Endothelial cell of umbilical vein (primary cell): ENCODE results near the gene SLC26A2. TPM values are rescaled to one million over a fixed set of nuclear protein-coding genes. Genes with fewer than 3 reads are reported as not detected.
A peak's percentile ranks its signal among the peaks of the same experiment; 100 is the strongest.

ENCODE experiments used
- BruUV-seq: library from RNA; stranded (reverse); fragments of 400-500 nt; replicated peaks from 2 replicates; lab custom pipeline; 2021; lab: Mats Ljungman, UMichigan
- CTCF ChIA-PET: fragments of 300-600, 350-600 bp; sonication (Branson Sonifier 250); formaldehyde crosslinking; loops from one replicate; lab custom pipeline; 2021; ENCODE audit warnings: antibody characterized with exemption, inconsistent platforms; lab: Charles Lee
- POLR2A ChIA-PET: fragments of 300-600, 350-600 bp; sonication (Branson Sonifier 250); formaldehyde crosslinking; loops from one replicate; lab custom pipeline; 2021; ENCODE audit warnings: antibody characterized with exemption, inconsistent platforms; lab: Charles Lee
- DNase-seq: peaks from one replicate; pipeline ENCODE4 v3.0.0-alpha.2; 2011; ENCODE audit warnings: low read depth, low spot score
- FAIRE-seq: peaks from 2 replicates; lab custom pipeline; 2011; peaks lifted over from hg19 to GRCh38; lab: Jason Lieb, UNC
- H2AFZ ChIP-seq: 2 replicates; pipeline ENCODE4 v1.6.0; 2012; ENCODE audit warnings: low read depth, low read length, control low read depth, inconsistent platforms
- H3K27ac ChIP-seq: 2 replicates; pipeline ENCODE4 v1.5.1; 2011; ENCODE audit warnings: low read depth, mild to moderate bottlenecking, control low read depth, low read length, moderate library complexity; ENCODE audit not compliant: insufficient read depth
- H3K27me3 ChIP-seq, 2 experiments: 2 replicates each; pipeline versions ENCODE4 v1.6.0 to v1.6.1; 2011; ENCODE audit warnings: low read length in 2 of 2, mixed read lengths in 1 of 2; ENCODE audit not compliant: control insufficient read depth in 2 of 2, insufficient read depth in 2 of 2
- H3K36me3 ChIP-seq, 2 experiments: 2 replicates in 1 of 2; 3 replicates in 1 of 2; pipeline ENCODE4 v1.5.1; 2011; ENCODE audit warnings: low read length in 2 of 2, mild to moderate bottlenecking in 1 of 2, moderate library complexity in 1 of 2; ENCODE audit not compliant: control insufficient read depth in 2 of 2, insufficient read depth in 2 of 2; ENCODE audit errors: extremely low read depth in 1 of 2
- H3K4me1 ChIP-seq: 3 replicates; pipeline ENCODE4 v1.5.1; 2011; ENCODE audit warnings: mild to moderate bottlenecking, low read length; ENCODE audit not compliant: control insufficient read depth, insufficient read depth; ENCODE audit errors: extremely low read depth
- H3K4me2 ChIP-seq: 2 replicates; pipeline ENCODE4 v1.6.1; 2011; ENCODE audit warnings: low read length, control low read depth, mixed read lengths; ENCODE audit not compliant: insufficient read depth
- H3K4me3 ChIP-seq, 3 experiments: fragments of 200-600 bp in 1 of 3; sonication (generic), shearing (Covaris generic) in 1 of 3; replicated peaks in 1 of 3; 2 replicates each; pipeline ENCODE4 v1.5.1; 2011 to 2016; ENCODE audit warnings: control low read depth in 3 of 3, low read length in 3 of 3, mild to moderate bottlenecking in 2 of 3, inconsistent platforms in 1 of 3, low read depth in 1 of 3, moderate library complexity in 1 of 3; ENCODE audit not compliant: insufficient read depth in 1 of 3
- H3K79me2 ChIP-seq: 2 replicates; pipeline ENCODE4 v1.6.0; 2012; ENCODE audit warnings: low read length, inconsistent platforms; ENCODE audit not compliant: control insufficient read depth, insufficient read depth
- H3K9ac ChIP-seq: replicated peaks from 2 replicates; pipeline ENCODE3; 2011; ENCODE audit warnings: low read length, control low read depth; ENCODE audit not compliant: insufficient read depth; ENCODE audit errors: extremely low read depth
- H3K9me1 ChIP-seq: replicated peaks from 3 replicates; pipeline ENCODE4 v1.6.0; 2011; ENCODE audit warnings: mild to moderate bottlenecking, low read length; ENCODE audit not compliant: control insufficient read depth, insufficient read depth; ENCODE audit errors: extremely low read depth
- H3K9me3 ChIP-seq: replicated peaks from 2 replicates; pipeline ENCODE4 v1.5.1; 2012; ENCODE audit warnings: low read length, inconsistent platforms; ENCODE audit not compliant: control insufficient read depth, insufficient read depth
- H4K20me1 ChIP-seq: replicated peaks from 2 replicates; pipeline ENCODE3; 2011; ENCODE audit warnings: mild to moderate bottlenecking, low read length; ENCODE audit not compliant: control insufficient read depth, insufficient read depth; ENCODE audit errors: extremely low read depth
- EZH2 ChIP-seq: IDR thresholded peaks from 2 replicates; pipeline ENCODE4 v1.6.1; 2012; ENCODE audit warnings: borderline replicate concordance, low read depth, mild to moderate bottlenecking, moderate library complexity, low read length, inconsistent platforms; ENCODE audit not compliant: severe bottlenecking
- FOS ChIP-seq: IDR thresholded peaks from 2 replicates; pipeline ENCODE4 v1.6.1; 2011; ENCODE audit warnings: mild to moderate bottlenecking, low read length, moderate library complexity, borderline replicate concordance; ENCODE audit not compliant: insufficient read depth
- GATA2 ChIP-seq: IDR thresholded peaks from 2 replicates; pipeline ENCODE4 v1.7.0; 2011; ENCODE audit warnings: low read depth, mild to moderate bottlenecking, moderate library complexity, mixed read lengths, low read length; ENCODE audit not compliant: insufficient read length, insufficient read depth
- MYC ChIP-seq: IDR thresholded peaks from one replicate; pipeline ENCODE4 v1.6.1; 2011; ENCODE audit warnings: mild to moderate bottlenecking, low read depth, low read length
- POLR2AphosphoS5 ChIP-seq: IDR thresholded peaks from 2 replicates; pipeline ENCODE4 v1.6.1; 2012; ENCODE audit warnings: low read depth, mild to moderate bottlenecking, control low read depth, low read length, moderate library complexity; ENCODE audit not compliant: insufficient read depth
- dilution Hi-C: fragments of 300-500 bp; cut with MboI; formaldehyde crosslinking; loops from one replicate; pipeline ENCODE4 v1.15.0; 2019; ENCODE audit warnings: low sequenced_read_pairs; ENCODE audit not compliant: extremely low pct_ligation_motif_present
- intact Hi-C: fragments of 100-400 bp; cut with micrococcal nuclease; formaldehyde crosslinking; loops from one replicate; pipeline ENCODE4 v1.10.0; 2022
- polyA plus RNA-seq, 4 experiments: library from polyadenylated mRNA; depleted of rRNA in 3 of 4; stranded (reverse) in 3 of 4; unstranded in 1 of 4; fragments of >200 nt; gene quantifications; 2 replicates each; pipeline versions ENCODE4 v1.2.1 to v1.2.3, GENCODE V29; 2011 to 2012; ENCODE audit warnings: missing spikeins in 1 of 4
- total RNA-seq: library from RNA; stranded (reverse); gene quantifications from 2 replicates; pipeline ENCODE4 v1.2.3, GENCODE V29; 2021
- TF ChIP-seq, protein P1 (sequence below), 2 donors: IDR thresholded peaks; 1 replicate in 1 of 2; 2 replicates in 1 of 2; pipeline ENCODE4 v1.5.1; 2011; ENCODE audit warnings: low read length in 2 of 2, mild to moderate bottlenecking in 2 of 2, moderate library complexity in 2 of 2, control low read depth in 1 of 2, inconsistent platforms in 1 of 2, low read depth in 1 of 2; ENCODE audit not compliant: insufficient read depth in 1 of 2; ENCODE audit errors: extremely low read depth in 1 of 2
- TF ChIP-seq, protein P2 (sequence below): IDR thresholded peaks from 2 replicates; pipeline ENCODE4 v1.6.1; 2011; ENCODE audit not compliant: insufficient read depth, insufficient read length

Gene SLC26A2
- total and polyA plus RNA-seq, 2 donors (not counting 3 experiments of a cell fraction or from before 2014, with no cell fraction given) = 5.9 to 16.8 TPM

DNA sequence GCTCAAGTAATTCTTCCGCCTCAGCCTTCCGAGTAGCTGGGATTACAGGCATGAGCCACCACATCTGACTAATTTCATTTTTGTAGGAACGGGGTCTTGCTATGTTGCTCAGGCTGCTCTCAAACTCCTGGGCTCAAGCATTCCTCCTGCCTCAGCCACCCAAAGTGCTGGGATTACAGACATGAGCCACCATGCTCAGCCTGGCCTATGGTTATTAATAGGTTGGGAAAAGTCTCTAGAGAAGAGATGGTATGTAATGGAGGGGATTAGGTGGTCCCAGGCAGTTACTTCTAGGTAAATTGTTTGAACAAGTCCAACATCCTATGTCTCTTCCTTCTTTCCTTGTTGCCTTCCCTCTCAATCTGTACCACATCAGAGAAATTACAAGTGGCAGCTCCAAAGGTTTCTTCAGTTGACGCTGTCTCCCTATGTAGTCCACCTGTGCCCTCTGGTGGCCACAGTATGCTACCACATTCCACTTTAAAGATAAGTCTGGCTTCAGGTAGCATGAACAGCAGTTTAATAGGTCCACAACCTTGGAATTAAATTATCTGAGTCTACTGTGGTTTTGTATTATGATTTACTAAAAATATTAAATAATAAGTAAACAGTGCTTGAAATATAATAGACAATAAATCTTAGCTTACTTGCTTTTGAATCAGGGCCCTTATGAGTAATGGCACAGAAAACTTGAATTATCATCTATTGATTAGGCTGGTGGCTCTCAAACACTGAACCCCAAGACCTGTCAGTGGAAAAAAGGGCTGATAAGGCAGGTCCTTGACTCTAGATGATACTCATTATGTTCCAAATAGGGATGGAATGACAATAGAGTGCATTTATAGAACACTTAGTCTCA is 30.2 kb downstream of the SLC26A2 start:
- H3K9ac ChIP-seq = no peak overlapping the region
- no peaks in the 10 kb centered on the region for H3K79me2 ChIP-seq
- H4K20me1 ChIP-seq = no peaks in the 10 kb centered on the region
- no peaks in the 10 kb centered on the region for H3K9me1 ChIP-seq
- peak; percentile 88 for FAIRE-seq
- TF ChIP-seq, protein P1, sequence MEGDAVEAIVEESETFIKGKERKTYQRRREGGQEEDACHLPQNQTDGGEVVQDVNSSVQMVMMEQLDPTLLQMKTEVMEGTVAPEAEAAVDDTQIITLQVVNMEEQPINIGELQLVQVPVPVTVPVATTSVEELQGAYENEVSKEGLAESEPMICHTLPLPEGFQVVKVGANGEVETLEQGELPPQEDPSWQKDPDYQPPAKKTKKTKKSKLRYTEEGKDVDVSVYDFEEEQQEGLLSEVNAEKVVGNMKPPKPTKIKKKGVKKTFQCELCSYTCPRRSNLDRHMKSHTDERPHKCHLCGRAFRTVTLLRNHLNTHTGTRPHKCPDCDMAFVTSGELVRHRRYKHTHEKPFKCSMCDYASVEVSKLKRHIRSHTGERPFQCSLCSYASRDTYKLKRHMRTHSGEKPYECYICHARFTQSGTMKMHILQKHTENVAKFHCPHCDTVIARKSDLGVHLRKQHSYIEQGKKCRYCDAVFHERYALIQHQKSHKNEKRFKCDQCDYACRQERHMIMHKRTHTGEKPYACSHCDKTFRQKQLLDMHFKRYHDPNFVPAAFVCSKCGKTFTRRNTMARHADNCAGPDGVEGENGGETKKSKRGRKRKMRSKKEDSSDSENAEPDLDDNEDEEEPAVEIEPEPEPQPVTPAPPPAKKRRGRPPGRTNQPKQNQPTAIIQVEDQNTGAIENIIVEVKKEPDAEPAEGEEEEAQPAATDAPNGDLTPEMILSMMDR (IDR thresholded peaks at IDR 0.05; ENCODE audit: extremely low read depth in 1 of 2, insufficient read depth in 1 of 2, low read depth in 1 of 2, low read length in 2 of 2) = peak; percentile 78 to 83
- TF ChIP-seq POLR2AphosphoS5 = no peak
- H3K4me3 ChIP-seq = no peak overlapping the region
- dilution Hi-C loops (no loop called here), intact Hi-C loops (loop anchor here (1.0 to 10.0 kb wide), 7 partner anchors 28 to 354 kb away; no protein-coding TSS in a partner anchor)
- no peak overlapping the region for H2AFZ ChIP-seq
- H3K9me3 ChIP-seq = no peaks in the 10 kb centered on the region
- DNase-seq = peak; percentile 79
- no peaks in the 10 kb centered on the region for H3K4me1 ChIP-seq
- no peaks in the 10 kb centered on the region for H3K27me3 ChIP-seq
- H3K36me3 ChIP-seq = peaks cover 0 to 4% of the 10 kb centered on the region in 2 experiments
- no peak overlapping the region for H3K27ac ChIP-seq
- no peak overlapping the region for H3K4me2 ChIP-seq
- no TSS peak for BruUV-seq
- CTCF ChIA-PET = interaction anchor here (0.5 to 6.1 kb wide), 50 partner anchors 8 to 357 kb away, joined by 3 to 639 read pairs (median 5); partner anchors contain the start of genes HMGXB3, SLC26A2 and TIGD6
- POLR2A ChIA-PET = interaction anchor here (0.5 kb wide), 1 partner anchor 120 kb away, joined by 3 read pairs; no protein-coding TSS in a partner anchor

DNA sequence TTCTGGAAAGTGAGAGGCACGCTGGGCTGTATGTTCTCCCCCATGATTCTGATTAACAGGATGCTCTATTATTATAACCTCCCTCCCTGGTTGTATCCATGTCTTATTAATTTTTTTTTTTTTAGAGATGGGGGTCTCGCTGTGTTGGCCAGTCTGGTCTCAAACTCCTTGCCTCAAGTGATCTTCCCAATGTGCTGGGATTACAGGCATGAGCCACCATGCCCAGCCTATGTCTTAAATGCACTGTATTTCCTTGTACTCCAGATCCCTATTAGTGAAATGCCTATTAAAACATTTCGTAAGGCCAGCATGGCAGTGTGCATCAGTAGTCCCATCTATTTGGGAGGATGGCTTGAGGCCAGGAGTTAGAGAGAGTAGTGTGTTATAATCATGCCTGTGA is 32.9 kb downstream of the SLC26A2 start:
- no peak overlapping the region for H3K4me3 ChIP-seq
- H3K4me1 ChIP-seq = no peaks in the 10 kb centered on the region
- no peak overlapping the region for H3K9ac ChIP-seq
- no peak overlapping the region for H3K4me2 ChIP-seq
- H3K36me3 ChIP-seq = peaks cover 0 to 4% of the 10 kb centered on the region in 2 experiments
- H3K9me1 ChIP-seq = no peaks in the 10 kb centered on the region
- intact Hi-C loops (loop anchor here (10.0 kb wide), 1 partner anchor 329 kb away; no protein-coding TSS in a partner anchor), dilution Hi-C loops (no loop called here)
- BruUV-seq = no TSS peak
- DNase-seq = no peak
- no peaks in the 10 kb centered on the region for H4K20me1 ChIP-seq
- CTCF ChIA-PET = interaction anchor here (0.8 to 6.1 kb wide), 8 partner anchors 22 to 357 kb away, joined by 3 to 639 read pairs (median 7); partner anchors contain the start of gene SLC26A2
- no peaks in the 10 kb centered on the region for H3K79me2 ChIP-seq
- H3K9me3 ChIP-seq = no peaks in the 10 kb centered on the region
- no peak for FAIRE-seq
- no peak overlapping the region for H2AFZ ChIP-seq
- TF ChIP-seq MYC (no peak), FOS (no peak), GATA2 (no peak), POLR2AphosphoS5 (no peak), EZH2 (no peak)
- TF ChIP-seq, protein P1 (IDR thresholded peaks at IDR 0.05; ENCODE audit: extremely low read depth in 1 of 2, insufficient read depth in 1 of 2, low read depth in 1 of 2, low read length in 2 of 2) = no peak
- TF ChIP-seq, protein P2, sequence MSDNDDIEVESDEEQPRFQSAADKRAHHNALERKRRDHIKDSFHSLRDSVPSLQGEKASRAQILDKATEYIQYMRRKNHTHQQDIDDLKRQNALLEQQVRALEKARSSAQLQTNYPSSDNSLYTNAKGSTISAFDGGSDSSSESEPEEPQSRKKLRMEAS = no peak
- no peak overlapping the region for H3K27ac ChIP-seq
- H3K27me3 ChIP-seq = no peaks in the 10 kb centered on the region
- POLR2A ChIA-PET = no interaction called here
